A673 (cell line): ENCODE data around the gene ADAMTS2.

Experiments used
- CTCF ChIP-seq: fragments of 300-800, 200-600 bp; sonication (generic); conservative IDR thresholded peaks from 2 replicates; pipeline ENCODE4 v1.5.1; 2017; ENCODE audit warnings: low read depth, mild to moderate bottlenecking, antibody characterized with exemption, low read length, moderate library complexity, mixed read lengths
- EZH2 ChIP-seq: fragments of 200-600 bp; sonication (generic); IDR thresholded peaks from 2 replicates; pipeline ENCODE4 v1.6.1; 2017; ENCODE audit warnings: borderline replicate concordance, low read depth, mild to moderate bottlenecking, mixed read lengths, antibody characterized with exemption, low read length; ENCODE audit not compliant: poor library complexity, severe bottlenecking

- TF ChIP-seq EZH2 (no peak), CTCF (no peak)
Observed at GRCh38 chr5:179149278-179149677, 196.0 kb downstream of the ADAMTS2 start.
